Pons (tissue), 1 donor: Measurements from ENCODE around the gene DONSON.
"Not testable (repeated sequence)": the region's sequence is repeated elsewhere in the genome, so short reads cannot be mapped to it uniquely, and the experiment has no call there.

Source experiments
- DNase-seq: peaks from one replicate; pipeline ENCODE4 v3.0.0-alpha.2; 2016; ENCODE audit warnings: low spot score

Gene DONSON, protein sequence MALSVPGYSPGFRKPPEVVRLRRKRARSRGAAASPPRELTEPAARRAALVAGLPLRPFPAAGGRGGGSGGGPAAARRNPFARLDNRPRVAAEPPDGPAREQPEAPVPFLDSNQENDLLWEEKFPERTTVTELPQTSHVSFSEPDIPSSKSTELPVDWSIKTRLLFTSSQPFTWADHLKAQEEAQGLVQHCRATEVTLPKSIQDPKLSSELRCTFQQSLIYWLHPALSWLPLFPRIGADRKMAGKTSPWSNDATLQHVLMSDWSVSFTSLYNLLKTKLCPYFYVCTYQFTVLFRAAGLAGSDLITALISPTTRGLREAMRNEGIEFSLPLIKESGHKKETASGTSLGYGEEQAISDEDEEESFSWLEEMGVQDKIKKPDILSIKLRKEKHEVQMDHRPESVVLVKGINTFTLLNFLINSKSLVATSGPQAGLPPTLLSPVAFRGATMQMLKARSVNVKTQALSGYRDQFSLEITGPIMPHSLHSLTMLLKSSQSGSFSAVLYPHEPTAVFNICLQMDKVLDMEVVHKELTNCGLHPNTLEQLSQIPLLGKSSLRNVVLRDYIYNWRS

DNA sequence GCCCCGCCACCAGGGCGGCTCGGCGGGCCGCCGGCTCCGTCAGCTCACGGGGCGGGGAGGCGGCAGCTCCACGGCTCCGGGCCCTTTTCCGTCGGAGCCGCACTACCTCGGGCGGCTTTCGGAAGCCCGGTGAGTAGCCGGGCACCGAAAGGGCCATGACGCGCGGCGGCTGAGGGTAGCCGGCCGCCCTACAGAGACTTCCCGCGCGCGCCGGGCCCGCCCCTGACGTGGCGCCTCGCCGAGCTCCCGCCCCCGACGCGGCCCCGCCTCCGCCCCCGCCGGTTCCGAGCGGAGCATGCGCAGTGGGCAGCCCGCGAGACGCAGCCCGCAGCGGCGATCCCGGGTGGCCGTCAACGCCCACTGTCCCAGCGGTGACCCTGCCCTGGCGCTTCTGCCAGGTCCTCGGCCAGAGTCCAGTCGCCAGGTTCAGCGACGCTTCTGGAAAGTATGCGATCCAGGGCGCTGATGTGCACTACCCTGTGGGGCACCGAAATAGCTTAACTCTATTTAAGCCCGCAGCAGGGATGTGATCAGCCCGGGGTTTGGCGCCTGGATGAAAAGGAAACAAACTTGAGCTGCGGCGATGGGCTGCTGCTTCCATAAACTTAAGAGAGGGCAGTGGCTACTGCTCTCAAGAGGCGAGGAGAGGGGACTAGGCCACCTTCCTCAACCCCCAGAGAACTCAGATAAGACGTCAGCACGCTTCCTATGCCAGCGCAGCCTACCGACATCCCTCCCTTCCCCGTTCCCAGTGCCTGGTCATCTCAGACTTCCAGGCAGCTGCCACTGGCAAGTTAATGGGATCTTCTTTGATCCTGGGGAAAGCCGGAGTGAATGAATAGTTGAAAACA, at the start of gene DONSON:
TSS of gene DONSON (minus strand) at position 200 of the 851 bp plus-strand sequence. CDS start at position 157, 43 bp downstream.
- DNase-seq, result peak; percentile 67

DNA sequence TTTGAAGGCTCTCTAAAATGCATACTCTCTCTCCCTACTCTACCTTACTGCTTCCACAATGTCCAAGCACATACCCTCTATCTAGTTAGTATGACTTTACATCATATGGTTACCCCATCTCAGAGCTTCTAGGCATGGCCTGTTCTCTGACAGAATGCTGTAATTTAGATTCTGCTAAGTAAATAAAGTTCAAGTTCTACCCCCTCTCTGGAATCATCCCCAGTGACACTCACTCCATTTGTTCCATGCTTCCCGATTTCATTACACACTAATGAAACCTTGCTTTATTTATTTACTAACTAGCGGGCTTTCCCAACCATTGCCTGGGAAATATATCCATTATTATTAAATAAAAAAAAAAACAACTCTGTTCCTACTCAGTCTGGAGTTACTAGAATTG, 45.8 kb upstream of the DONSON start:
- no peak for DNase-seq

DNA sequence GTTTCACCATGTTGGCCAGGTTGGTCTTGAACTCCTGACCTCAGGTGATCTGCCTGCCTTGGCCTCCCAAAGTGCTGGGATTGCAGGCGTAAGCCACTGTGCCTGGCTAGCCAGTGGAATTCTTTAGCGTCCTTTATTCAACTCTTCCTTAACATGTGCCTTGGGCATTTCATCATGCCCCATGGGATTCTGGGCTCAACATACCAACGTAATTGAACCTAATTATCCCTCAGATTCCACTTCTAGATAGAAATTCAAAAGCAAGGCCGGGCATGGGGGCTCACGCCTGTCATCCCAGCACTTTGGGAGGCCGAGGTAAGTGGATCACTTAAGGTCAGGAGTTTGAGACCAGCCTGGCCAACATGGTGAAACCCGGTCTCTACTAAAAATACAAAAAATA, 37.7 kb upstream of the DONSON start:
- not testable (repeated sequence) for DNase-seq

DNA sequence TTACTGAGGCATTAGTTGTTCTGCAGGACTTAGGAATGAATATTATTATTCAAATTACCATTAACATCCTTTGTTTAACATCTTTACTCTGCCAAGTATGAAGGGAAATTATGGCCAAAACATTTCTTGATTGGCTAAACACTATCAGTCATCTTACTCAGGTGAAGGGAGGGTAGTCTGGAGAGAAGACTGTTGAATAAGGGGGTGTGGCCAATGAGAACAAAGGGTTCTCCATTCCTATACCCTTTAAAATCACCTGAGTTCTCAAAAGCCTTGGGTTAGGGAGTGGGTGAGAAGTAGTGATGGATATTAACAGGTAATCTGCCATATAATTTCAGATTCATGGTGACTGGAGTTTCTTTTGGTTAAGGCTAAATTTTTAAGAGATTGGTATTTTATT, 33.8 kb upstream of the DONSON start:
- no peak for DNase-seq

DNA sequence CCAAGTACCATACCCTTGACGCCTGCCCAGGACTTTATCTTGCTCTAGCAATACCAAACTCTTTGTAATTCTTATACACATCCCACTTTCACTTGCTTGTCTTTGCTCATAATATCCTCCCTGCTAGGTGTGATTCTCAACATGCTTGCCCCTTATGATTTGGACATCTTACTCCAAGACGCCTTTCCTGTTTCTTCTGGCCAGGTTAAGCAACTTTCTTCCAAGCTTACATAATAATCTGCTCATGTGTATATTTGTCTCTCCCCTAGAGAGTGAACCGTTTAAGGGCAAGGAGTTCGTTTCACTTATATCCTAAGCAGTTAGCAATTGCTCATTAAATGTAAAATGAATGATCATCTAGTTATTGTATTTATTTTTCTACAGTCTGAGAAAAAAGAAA, 31.2 kb upstream of the DONSON start:
- no peak for DNase-seq

DNA sequence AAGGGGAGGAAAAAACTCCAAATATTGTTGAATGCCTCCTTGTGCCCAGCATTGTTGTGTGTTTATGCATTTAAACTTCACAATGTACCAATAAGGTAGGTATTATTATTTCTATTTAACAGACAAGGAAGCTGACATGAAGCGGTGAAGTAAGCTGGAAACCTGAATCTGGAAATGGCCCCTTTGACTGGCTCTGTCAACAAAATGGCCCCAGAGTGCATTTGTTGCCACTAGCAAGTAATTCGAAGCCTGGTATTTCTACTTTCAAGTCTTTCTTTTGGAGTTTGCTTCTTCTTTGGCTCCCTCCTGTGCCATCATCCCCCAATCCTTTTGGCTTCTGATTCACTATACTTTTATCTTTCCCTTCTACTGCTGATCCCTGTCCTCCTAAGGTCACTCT, 29.9 kb upstream of the DONSON start:
- no peak for DNase-seq

DNA sequence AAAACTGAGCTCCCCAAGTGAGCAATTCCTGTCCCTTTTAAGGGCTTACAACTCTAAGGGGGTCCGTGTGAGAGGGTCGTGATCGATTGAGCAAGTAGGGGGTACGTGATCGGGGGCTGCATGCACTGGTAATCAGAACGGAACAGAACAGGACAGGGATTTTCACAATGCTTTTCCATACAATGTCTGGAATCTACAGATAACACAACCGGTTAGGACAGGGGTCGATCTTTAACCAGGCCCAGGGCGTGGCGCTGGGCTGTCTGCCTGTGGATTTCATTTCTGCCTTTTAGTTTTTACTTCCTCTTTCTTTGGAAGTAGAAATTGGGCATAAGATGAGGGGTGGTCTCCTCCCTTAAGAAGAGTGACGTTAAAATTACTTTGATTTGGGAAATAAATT, 29.1 kb upstream of the DONSON start:
- DNase-seq, result not testable (repeated sequence)

DNA sequence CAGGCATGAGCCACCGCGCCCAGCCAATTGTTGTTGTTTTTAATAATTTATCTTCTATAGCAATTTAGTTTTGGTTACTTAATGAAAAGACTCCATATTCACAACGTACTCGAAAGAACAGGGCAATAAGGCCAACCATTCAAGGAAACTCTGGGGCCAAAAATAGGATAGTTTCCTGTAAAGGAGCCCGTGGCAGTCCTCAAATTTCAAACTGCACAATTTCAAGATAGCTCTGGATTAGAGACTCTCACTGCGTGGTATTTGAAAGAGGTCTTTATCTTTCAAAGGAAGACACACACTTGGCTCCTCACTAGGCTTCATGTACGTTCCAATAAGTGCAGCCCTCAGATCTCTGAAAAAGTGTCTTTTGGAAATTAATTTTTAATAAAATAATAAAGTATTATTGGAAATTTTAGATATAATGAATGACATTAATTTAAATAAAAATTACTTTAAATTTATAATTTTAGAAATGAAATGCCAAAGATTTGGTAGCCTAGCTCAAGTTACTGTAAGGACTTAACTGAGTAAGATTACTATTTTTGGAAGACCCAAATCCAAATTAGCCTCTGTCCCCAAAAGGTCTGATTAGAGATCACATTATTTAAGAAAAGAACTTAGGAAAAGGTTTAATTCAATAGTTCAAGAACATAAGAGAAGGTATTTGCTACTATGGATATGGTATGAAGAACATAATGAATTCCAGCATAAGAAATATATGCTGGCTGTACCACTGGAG, 22.7 kb upstream of the DONSON start:
- no peak for DNase-seq

DNA sequence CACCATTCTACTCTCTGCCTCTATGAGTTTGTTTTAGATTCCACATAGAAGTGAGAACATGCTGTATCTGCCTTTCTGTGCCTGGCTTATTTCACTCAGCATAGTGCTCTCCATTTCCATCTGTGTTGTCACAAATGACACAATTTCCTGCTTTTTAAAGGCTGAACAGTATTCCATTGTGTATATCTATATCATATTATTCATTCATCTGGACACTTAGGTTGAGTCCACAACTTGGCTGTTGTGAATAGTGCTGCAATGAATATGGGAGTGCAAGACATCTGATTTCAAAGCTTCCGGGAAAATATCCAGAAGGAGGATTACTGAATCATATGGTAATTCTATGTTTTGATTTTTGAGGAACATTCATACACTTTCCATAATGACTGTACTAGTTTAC, 20.1 kb upstream of the DONSON start:
- no peak for DNase-seq

DNA sequence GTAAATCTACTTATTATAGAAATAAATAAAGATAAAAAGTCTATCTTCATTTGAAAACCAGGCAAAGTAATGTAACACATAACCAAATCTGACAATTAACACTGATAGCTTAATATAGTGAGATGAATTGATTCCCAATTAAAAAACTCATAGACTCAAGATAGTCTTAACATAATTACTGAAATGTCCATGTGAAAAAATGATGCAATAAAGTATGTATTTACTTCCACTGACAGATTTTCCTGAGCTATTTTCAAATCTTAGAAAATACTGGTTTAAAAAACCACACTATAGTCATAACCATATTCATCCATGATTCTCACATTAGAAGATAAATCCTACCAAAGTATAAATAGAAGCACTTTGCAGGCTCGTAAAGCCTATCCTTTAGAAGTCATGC, 9.6 kb upstream of the DONSON start:
- DNase-seq, result no peak

DNA sequence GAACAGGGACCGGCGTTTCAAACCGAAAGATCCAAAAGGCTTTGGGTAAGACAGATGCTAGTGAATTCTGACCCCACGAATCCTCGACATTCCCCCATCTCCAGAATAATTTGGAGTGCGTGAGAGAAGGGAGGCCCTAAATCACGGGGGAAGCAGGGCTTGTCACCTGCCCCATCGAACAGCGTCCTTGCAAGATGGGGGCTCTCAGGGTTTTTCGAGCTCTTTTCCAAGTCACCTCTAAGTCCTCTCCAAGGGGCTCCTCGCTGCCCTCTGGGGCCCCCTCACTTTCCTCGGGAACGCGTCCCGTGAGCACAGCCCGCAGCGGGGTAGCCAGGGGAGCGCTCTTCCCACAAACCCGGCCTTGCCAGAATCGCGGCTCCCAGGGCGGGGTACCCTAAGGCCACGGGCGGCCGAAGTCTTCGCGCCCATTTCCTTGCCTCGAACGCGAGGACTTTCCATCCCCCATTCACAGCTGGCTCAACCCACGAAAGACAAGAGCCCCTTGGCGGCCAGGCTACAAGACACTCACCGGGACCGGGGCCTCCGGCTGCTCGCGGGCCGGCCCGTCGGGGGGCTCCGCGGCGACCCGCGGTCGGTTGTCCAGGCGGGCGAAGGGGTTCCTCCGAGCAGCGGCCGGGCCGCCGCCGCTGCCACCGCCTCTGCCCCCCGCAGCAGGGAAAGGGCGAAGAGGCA, 546 bp downstream of the DONSON start:
- DNase-seq, result no peak

DNA sequence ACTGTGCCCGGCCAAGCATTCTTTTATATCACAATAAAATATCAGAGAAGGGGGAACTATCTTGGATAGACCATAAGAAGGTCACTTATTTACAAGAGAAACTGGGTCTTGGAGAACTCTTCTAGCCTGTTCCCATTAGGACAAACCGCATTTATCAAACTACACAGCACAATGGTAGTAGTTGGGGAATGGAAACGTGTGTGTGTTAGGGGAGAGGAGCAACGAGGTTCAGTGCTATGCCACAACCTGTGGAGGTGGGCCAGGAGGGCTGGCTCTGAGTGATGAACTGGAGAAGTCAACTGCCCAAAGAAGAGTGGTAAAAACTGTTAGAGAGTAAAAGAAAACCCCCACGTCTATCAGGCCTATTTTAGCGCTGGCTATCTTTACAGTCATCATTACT, 1.6 kb downstream of the DONSON start:
- no peak for DNase-seq

DNA sequence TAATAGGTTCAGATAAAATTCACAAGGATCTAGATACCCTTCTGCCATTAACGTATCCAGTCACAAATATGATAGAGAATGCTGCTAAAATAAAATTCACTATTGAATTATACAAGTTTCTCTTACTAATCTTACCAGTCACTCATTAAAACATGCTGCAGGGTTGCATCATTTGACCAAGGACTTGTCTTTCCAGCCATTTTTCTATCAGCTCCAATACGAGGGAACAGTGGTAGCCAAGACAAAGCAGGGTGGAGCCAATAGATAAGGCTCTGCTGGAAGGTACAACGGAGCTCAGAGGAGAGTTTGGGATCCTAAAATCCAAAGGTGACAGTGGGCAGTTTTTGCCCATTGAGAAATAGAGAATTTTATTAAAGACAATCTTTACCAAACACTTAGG, 4.0 kb downstream of the DONSON start:
- no peak for DNase-seq

DNA sequence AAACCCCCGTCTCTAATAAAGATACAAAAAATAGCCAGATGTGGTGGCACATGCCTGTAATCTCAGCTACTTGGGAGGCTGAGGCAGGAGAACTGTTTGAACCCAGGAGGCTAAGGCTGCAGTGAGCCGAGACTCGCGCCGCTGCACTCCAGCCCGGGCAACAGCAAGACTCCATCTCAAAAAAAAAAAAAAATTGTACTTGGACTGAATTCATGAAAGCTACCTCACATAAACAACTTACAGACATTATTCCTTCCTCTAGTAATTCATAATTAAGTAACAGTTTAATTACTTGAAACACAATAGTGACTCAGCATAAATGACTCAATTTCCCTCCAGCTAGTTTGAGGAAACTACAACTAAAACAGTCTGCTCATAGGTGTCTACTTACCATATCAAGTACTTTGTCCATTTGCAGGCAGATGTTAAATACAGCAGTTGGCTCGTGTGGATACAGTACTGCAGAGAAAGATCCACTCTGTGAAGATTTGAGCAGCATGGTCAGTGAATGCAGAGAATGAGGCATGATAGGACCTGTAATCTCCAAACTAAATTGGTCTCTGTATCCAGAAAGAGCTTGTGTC, 9.4 kb downstream of the DONSON start:
- DNase-seq, result no peak

DNA sequence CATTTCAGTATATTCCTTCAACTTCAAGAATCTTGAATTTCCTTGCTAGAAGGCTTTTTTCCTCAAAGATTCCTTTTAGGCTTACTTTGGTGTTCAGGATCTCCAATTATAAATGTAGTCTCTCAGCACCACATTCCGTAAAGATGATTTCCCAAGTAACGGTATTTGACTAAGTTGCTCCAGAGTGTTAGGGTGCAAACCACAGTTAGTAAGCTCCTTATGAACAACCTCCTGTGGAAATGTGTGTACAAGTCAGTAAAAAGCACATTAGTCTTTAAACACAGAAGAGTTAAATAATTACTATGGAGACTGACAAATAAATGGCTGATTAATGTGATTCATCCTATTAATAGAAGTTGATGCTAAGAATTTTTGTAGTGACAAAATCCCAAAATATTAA, 10.3 kb downstream of the DONSON start:
- no peak for DNase-seq

DNA sequence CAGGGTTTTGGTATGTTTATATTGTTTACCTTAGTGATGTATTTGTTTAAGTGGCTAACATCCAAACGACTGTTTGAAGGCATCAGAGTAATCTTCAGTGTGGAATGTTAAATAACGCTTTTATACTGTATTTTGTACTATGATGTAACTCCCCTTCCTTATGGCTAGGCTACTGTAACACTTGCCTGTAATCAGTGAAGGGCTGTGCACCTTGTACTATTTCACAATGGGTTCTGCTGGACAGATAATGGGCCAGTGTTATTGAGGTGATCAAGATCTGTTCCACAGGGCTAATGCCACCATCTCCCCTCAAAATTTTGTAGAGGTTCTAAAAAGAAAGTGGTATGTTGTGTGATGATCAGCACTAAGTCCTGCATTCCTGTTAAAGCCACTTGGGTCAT, 11.7 kb downstream of the DONSON start:
- not testable (repeated sequence) for DNase-seq

DNA sequence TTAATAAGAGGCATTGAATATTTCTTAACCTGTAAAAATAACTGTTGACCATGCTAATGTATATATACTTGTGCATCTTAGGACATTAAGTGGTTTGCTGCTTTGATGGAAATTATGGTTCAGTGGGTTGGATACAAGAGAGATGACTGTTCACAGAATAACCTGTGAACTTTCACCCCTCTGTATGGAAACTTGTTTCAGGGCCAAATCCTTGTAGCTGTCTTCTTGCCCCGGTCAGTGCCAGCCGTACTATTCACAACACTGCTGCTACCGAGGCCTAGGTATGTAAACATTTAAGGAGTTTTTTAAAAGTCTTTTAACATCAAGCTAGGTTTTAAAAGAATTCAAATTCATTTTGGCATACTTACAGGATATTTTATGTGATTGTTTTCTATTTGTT, 16.1 kb downstream of the DONSON start:
- DNase-seq, result no peak

DNA sequence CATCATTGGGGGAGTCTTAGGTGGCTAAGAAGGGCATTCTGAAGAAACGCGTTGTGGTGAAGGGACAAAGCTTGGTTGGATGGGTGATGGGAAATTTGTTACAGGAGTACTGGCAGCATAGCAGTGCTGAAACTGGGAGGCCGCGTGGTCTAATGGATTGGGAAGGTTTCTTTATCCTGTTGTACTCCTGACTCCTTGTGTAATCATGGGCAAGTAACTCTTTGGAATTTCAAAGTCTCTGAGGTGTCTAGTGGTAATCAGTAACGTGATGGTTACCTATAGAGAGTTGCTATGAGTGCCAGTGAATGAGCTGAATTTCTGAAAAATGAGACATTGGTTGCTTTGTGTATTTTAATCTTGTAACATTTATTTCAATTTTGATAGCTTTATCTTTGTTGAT, 18.5 kb downstream of the DONSON start:
- DNase-seq, result no peak

DNA sequence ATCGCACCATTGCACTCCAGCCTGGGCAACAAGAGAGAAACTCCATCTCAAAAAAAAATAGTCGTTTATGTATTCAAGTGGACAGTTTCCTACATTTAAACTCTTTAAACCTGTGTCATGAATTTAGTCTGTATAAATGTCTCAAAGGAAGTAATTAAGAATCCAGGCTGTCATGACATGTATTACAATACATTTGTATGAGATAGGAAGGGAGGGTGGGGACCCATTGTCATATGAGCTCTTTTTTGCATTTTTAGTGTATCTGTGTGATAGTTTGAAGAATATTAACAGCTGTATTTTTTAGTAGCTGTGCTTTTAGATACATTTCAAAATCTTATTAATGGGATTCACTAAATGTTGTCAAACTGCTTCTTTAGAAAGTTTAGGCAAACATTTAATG, 20.0 kb downstream of the DONSON start:
- no peak for DNase-seq

DNA sequence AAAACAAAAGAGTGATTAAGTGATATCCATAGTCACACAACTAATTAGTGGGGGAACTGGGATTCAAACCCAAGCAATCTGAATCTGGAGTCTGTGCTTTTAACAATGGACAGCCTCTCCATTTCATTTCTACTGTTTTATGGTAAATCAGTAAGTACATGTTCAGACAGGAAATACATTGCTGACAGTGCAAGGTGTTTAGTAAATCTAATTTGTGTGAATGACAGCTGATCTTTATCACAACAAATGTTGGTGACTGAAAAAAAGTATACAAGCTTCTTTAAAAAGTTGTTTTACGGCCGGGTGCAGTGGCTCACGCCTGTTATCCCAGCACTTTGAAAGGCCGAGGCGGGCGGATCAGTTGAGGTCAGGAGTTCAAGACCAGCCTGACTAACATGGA, 20.6 kb downstream of the DONSON start:
- DNase-seq, result no peak

DNA sequence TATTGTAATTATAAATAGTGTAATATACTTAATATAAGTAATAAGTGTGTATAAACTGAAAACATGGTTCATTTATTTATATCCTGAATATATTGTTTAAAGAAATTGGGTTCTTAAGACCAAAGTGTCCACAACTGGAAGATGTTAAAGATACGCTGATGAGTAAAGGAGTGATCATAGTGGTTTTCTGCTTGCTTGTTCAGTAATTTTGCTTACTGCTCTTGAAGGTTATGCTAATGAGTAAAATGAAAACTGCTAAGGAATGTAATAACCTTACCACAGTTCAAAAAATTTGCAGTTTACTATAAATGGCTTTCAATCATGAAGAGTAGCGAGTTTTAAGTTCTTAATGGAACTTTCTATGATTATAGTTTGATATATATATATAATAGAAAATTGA, 22.0 kb downstream of the DONSON start:
- no peak for DNase-seq
